ENCODE results near the gene BRMS1L. TPM values are rescaled to one million over a fixed set of nuclear protein-coding genes. Genes with fewer than 3 reads are reported as not detected.

The BRMS1L gene
- total RNA-seq, 2 donors from 2014 or later = 4.8 to 6.8 TPM

DNA sequence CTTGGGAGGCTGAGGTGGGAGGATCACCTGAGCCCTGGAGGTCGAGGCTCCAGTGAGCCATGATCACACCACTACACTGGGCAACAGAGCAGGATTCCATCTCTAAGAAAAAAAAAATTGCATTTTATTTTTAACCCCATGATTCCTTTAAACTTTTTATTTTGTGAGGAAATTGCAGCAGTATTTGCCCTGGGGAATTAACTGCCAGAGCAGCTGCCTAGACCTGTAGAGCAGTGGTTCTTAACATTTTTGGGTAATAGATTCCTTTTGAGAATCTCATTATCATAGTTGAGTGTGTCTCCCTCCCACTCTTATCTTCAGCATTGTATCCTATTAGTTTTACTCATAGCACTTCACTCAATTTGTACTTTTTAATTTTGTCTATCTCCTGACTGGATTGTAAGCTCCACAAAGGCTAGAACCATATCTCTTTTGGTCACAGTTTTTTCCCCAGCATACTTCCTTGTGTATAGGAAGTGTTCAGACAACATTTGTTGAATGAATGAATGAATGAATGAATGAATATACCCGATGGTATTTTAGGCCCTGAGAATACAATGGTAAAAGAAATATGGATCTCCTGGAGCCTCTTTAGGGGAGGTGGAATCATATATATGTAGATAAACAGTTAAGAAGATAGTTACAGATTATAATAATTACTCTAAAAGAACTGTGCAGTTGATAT lies 40.6 kb downstream of the BRMS1L start:
- ATAC-seq (no peak), DNase-seq (ENCODE audit: low spot score) (no peak)
- no peak overlapping the region for H3K27ac Mint-ChIP-seq
- H3K27me3 Mint-ChIP-seq = no peaks in the 10 kb centered on the region
- no peaks in the 10 kb centered on the region for H3K4me1 Mint-ChIP-seq (ENCODE audit: low read depth in 2 of 2)
- no peaks in the 10 kb centered on the region for H3K9me3 Mint-ChIP-seq
- no peak overlapping the region for H3K4me3 Mint-ChIP-seq
- H3K36me3 Mint-ChIP-seq = peaks cover 18% of the 10 kb centered on the region

DNA sequence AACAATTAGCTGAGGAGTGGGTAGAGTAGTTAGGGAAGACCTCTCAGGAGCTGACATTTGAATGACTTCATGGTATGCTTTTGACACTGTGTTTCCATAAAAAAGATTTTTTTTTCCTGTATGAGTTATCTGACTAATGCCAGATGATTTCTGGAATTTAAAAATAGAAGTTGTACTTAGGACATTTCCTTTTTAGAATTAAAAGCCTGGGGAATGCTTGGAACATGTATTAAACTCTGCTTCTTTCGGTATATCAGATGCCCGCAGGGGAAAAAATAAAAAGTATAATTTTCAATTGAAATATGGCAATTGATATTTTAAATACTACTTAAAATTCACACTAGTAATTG lies 41.1 kb downstream of the BRMS1L start:
- Mint-ChIP-seq H3K27me3 (no peaks in the 10 kb centered on the region), H3K27ac (no peak overlapping the region), H3K4me3 (no peak overlapping the region), H3K9me3 (no peaks in the 10 kb centered on the region), H3K4me1 (ENCODE audit: low read depth in 2 of 2) (no peaks in the 10 kb centered on the region), H3K36me3 (peaks cover 18% of the 10 kb centered on the region)
- DNase-seq (ENCODE audit: low spot score) (no peak), ATAC-seq (no peak)

DNA sequence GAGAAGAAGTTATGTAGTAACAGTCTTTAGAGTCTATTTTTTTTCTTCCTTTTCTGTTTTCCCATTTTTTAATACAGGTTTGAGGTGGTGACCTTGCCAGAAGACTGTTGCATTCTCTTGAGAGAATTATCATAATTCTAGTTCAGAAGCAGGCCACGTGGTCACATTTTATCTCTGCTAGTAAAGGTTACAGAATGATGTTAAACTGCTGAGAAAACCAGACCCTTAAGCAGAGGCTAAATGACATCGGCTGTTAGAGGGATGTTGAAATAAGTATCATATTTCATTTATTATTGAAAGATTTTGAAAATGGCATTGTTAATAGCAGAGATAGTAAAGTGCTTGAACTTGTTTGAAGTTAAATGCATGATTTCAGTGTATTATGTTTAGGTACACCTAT lies 49.2 kb downstream of the BRMS1L start:
- H3K27ac Mint-ChIP-seq = no peak overlapping the region
- H3K27me3 Mint-ChIP-seq = no peaks in the 10 kb centered on the region
- H3K9me3 Mint-ChIP-seq = no peaks in the 10 kb centered on the region
- H3K4me3 Mint-ChIP-seq = no peak overlapping the region
- ATAC-seq = no peak
- H3K36me3 Mint-ChIP-seq = no peaks in the 10 kb centered on the region
- peaks cover 0 to 9% of the 10 kb centered on the region in 2 donors for H3K4me1 Mint-ChIP-seq (ENCODE audit: low read depth in 2 of 2)
- no peak for DNase-seq (ENCODE audit: low spot score)

DNA sequence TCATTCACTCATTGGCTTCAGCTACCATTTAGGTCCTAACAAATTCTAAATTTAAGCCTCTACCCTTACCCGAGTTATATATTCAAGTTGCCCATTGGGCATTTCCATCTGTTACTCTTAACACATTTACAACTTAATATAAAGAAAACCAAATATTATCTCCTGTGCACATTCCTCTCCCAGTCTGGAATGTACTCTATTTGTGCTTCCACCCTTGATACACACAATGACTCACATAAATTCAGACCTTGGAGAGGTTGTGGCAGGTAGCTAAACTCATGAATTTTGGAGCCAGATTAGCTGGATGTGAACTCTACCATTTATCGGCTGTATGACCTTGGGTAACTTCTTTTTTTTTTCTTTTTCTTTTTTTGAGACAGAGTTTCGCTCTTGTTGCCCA lies 51.1 kb downstream of the BRMS1L start:
- H3K4me1 Mint-ChIP-seq (ENCODE audit: low read depth in 2 of 2) = peaks cover 0 to 9% of the 10 kb centered on the region in 2 donors
- ATAC-seq (no peak), DNase-seq (ENCODE audit: low spot score) (no peak)
- H3K9me3 Mint-ChIP-seq = no peaks in the 10 kb centered on the region
- no peaks in the 10 kb centered on the region for H3K36me3 Mint-ChIP-seq
- no peak overlapping the region for H3K27ac Mint-ChIP-seq
- H3K27me3 Mint-ChIP-seq = no peaks in the 10 kb centered on the region
- no peak overlapping the region for H3K4me3 Mint-ChIP-seq

DNA sequence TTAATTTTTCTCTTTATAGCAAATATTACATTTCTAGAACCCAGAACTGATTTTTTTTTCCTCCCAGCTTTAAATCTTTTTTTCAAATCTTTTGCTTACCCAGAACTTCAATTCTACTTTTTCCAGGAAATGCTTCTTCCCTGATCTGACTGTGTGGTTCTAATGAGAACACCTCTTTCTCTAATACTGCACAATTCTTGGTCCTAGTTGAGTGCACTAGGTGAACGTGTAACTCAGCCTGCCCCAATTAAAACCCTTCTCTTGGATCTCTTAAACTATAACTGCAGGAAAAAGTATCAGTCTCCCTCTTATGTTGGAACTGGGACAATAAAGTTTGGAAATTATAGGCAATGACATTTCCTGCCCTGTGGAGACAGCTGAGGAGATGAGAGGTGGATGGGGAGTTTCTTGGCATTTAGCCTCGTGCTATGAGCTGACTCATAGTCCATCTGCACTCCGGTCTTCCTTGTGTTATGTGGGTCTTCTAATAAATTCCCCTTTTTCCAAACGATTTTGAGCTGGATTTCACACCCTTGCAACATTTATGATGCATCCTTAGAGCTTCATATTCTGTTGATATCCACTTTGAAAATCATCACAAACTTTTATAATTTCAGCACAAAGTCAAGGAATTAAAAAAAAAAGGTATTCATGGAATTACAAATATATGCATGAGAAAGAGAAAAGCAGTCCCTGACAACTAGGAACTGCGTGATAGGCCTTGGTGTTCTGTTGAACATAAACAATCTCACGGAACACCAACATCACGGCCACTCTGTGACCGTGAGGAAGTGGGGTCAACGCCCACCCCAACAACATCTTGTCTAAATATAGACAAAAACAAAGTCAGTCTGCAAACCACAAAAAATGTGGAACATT lies 52.4 kb downstream of the BRMS1L start:
- Mint-ChIP-seq H3K36me3 (no peaks in the 10 kb centered on the region), H3K27me3 (no peaks in the 10 kb centered on the region), H3K4me1 (ENCODE audit: low read depth in 2 of 2) (peaks cover 0 to 9% of the 10 kb centered on the region in 2 donors), H3K27ac (no peak overlapping the region), H3K4me3 (no peak overlapping the region), H3K9me3 (no peaks in the 10 kb centered on the region)
- DNase-seq (ENCODE audit: low spot score) (no peak), ATAC-seq (no peak)

DNA sequence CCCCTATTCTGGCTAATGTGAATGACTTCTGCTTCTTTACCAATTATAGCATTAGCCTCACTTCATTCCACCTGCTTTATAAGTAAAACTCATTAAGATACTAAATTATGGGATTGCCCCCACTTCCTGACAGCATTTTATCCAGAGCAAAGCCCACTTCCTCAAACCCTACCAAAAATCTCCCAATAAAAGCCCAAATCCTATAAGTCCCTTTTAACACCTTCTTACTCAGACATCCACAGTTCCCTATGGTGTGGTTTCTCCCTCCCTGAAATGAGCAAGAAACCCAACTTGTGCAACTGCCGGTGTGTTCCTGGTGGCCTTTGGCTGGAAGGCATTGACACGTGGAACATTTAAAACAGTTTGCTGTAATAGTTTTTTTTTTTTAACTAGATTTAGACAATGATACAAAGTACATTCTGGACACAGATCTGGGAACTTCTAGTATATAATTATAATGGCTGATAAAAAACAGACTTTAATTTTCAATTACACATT lies 53.1 kb downstream of the BRMS1L start:
- no peaks in the 10 kb centered on the region for H3K36me3 Mint-ChIP-seq
- no peak overlapping the region for H3K27ac Mint-ChIP-seq
- ATAC-seq (no peak), DNase-seq (ENCODE audit: low spot score) (no peak)
- no peaks in the 10 kb centered on the region for H3K9me3 Mint-ChIP-seq
- H3K27me3 Mint-ChIP-seq = no peaks in the 10 kb centered on the region
- peaks cover 0 to 9% of the 10 kb centered on the region in 2 donors for H3K4me1 Mint-ChIP-seq (ENCODE audit: low read depth in 2 of 2)
- no peak overlapping the region for H3K4me3 Mint-ChIP-seq

DNA sequence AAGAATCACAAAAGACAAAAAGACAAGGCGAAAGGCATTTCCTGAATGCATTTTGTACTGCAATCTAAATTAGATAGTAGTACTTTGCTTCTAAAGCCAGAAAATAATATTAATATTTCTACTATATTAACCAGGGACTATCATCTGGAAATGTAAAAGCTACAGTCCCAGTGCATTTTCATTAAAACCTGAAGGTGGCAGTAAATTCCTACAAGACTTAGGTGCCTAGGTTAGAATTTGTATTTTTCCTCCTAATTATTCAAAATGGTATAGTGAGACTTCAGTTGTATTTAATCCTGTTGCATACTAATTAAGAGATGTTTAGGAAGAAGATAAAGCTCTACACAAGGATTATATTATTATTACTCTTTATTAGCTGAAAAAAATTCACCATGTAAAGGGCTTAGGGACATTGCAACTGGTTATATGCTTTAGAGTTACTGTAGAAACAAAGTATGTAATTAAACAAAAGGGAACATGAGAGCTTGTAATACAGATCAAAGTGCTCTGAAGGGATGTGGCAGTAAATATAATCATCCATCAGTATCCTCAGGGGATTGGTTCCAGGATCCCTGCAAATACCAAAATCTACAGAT lies 53.6 kb downstream of the BRMS1L start:
- H3K4me1 Mint-ChIP-seq (ENCODE audit: low read depth in 2 of 2) = peaks cover 0 to 9% of the 10 kb centered on the region in 2 donors
- DNase-seq (ENCODE audit: low spot score) = no peak
- ATAC-seq = no peak
- H3K27ac Mint-ChIP-seq = no peak overlapping the region
- no peaks in the 10 kb centered on the region for H3K9me3 Mint-ChIP-seq
- H3K36me3 Mint-ChIP-seq = no peaks in the 10 kb centered on the region
- no peak overlapping the region for H3K4me3 Mint-ChIP-seq
- no peaks in the 10 kb centered on the region for H3K27me3 Mint-ChIP-seq

DNA sequence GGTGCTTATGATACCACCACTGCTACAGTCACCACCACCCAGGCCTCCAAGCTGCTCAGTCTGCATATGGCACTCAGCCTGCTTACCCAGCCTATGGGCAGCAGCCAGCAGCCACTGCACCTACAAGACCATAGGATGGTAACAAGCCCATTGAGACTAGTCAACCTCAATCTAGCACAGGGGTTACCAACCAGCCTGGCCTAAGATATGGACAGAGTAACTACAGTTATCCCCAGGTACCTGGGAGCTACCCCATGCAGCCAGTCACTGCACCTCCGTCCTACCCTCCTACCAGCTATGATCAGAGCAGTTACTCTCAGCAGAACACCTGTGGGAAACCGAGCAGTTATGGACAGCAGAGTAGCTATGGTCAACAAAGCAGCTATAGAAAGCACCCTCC lies 55.1 kb downstream of the BRMS1L start:
- Mint-ChIP-seq H3K27ac (no peak overlapping the region), H3K4me1 (ENCODE audit: low read depth in 2 of 2) (peaks cover 0 to 9% of the 10 kb centered on the region in 2 donors), H3K36me3 (no peaks in the 10 kb centered on the region), H3K9me3 (no peaks in the 10 kb centered on the region), H3K4me3 (no peak overlapping the region), H3K27me3 (no peaks in the 10 kb centered on the region)
- no peak for DNase-seq (ENCODE audit: low spot score)
- ATAC-seq = peak; percentile 49 to 61

DNA sequence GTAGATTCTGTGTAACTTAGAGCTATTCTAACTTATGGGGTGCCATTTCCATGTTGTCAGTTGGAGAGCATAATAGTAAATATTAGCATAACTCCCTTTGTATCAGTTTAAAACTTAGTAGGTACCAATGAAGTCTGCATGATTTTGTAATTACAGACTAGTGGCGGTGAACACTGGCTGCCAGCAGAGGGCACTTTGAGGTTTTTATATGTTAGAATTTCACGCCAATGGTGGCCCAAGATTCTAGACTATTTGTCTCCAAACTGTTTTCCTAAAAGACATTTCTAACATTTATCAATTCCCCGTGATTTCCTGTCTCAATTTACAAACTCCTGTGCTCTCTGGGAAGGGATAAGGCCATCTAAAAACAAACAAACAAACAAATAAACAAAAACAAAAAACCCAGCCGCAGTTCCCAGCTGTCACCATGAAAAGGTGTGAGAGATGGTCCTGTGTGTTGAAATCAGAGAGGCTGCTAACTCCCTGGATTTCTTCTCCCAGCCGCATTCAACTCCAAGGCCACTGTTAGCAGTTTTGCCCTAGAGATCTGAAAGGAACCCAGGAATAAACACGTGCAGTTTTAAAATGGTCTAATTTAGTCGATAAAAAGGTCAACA lies 57.6 kb downstream of the BRMS1L start:
- H3K4me3 Mint-ChIP-seq = no peak overlapping the region
- no peaks in the 10 kb centered on the region for H3K36me3 Mint-ChIP-seq
- H3K9me3 Mint-ChIP-seq = no peaks in the 10 kb centered on the region
- H3K4me1 Mint-ChIP-seq (ENCODE audit: low read depth in 2 of 2) = peaks cover 0 to 4% of the 10 kb centered on the region in 2 donors
- DNase-seq (ENCODE audit: low spot score) (no peak), ATAC-seq (no peak)
- H3K27me3 Mint-ChIP-seq = peaks cover 7 to 20% of the 10 kb centered on the region in 2 donors
- no peak overlapping the region for H3K27ac Mint-ChIP-seq

DNA sequence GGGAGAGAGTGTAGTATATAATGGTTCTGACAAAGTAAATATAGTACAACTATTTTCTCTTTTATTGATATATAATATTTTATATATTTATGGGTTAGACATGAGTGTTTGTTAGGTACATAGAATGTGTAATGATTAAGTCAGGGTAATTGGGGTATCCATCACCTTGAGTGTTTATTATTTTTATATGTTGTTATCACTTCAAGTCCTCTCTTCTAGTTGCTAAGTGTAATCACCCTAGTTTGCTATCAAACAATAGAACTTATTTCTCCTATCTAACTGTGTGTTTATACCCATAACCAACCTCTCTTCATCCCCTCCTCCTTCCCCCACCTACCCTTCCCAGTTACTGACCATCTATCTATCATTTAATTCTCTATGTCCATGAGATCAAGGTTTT lies 64.2 kb downstream of the BRMS1L start:
- H3K27ac Mint-ChIP-seq = no peak overlapping the region
- H3K9me3 Mint-ChIP-seq = peaks cover 9% of the 10 kb centered on the region
- H3K4me3 Mint-ChIP-seq = no peak overlapping the region
- ATAC-seq (no peak), DNase-seq (ENCODE audit: low spot score) (no peak)
- peaks cover 11 to 39% of the 10 kb centered on the region in 2 donors for H3K27me3 Mint-ChIP-seq
- no peaks in the 10 kb centered on the region for H3K4me1 Mint-ChIP-seq (ENCODE audit: low read depth in 2 of 2)
- H3K36me3 Mint-ChIP-seq = peaks cover 15% of the 10 kb centered on the region

DNA sequence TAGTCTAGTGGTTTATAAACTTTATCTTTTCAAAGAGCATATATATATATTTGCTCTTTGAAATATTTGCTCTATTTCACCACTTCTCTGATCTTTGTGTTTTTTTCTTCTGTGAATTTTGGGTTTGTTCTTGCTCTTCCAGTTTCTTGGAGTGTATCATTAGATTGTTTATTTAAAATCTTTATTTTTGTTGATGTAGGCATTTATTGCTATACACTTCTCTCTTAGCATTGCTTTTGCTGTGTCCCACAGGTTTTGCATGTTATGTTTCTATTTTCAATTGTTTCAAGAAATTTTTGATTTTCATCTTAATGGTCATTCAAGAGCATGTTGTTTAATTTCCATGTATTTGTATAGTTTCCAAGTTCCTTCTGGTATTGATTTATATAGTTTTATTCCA lies 69.1 kb downstream of the BRMS1L start:
- peaks cover 32% of the 10 kb centered on the region for H3K36me3 Mint-ChIP-seq
- H3K27ac Mint-ChIP-seq = no peak overlapping the region
- peaks cover 18% of the 10 kb centered on the region for H3K9me3 Mint-ChIP-seq
- H3K27me3 Mint-ChIP-seq = peaks cover 12 to 38% of the 10 kb centered on the region in 2 donors
- H3K4me1 Mint-ChIP-seq (ENCODE audit: low read depth in 2 of 2) = no peaks in the 10 kb centered on the region
- H3K4me3 Mint-ChIP-seq = no peak overlapping the region
- DNase-seq (ENCODE audit: low spot score) (no peak), ATAC-seq (no peak)

DNA sequence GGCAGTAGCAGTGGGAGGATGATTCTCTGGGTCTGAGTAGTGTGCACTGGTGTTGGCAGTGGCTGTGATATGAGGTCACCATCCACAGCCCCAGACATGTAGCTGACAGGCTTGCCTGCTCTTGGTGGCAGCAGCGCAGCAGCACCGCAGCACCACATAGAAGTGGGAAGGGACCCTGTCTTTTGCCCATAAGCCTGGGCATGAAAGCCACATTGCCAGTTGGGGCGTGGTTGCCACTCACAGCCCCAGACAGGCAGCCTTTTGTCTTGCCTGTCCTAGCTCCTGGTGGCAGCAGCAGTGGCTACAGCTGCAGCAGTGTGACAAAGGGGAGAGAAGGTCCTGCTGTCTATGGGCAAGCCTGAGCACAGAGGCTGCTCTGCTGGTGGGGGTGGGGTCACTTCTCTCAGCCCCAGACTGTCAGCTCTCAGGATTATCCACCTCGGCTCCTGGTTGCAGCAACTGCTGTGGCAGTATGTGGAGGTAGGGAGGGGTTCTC lies 71.5 kb downstream of the BRMS1L start:
- no peak overlapping the region for H3K27ac Mint-ChIP-seq
- H3K27me3 Mint-ChIP-seq = peaks cover 9 to 38% of the 10 kb centered on the region in 2 donors
- H3K36me3 Mint-ChIP-seq = peaks cover 32% of the 10 kb centered on the region
- peaks cover 18% of the 10 kb centered on the region for H3K9me3 Mint-ChIP-seq
- DNase-seq (ENCODE audit: low spot score) (no peak), ATAC-seq (peak; percentile 31 to 40)
- no peak overlapping the region for H3K4me3 Mint-ChIP-seq
- H3K4me1 Mint-ChIP-seq (ENCODE audit: low read depth in 2 of 2) = no peaks in the 10 kb centered on the region

DNA sequence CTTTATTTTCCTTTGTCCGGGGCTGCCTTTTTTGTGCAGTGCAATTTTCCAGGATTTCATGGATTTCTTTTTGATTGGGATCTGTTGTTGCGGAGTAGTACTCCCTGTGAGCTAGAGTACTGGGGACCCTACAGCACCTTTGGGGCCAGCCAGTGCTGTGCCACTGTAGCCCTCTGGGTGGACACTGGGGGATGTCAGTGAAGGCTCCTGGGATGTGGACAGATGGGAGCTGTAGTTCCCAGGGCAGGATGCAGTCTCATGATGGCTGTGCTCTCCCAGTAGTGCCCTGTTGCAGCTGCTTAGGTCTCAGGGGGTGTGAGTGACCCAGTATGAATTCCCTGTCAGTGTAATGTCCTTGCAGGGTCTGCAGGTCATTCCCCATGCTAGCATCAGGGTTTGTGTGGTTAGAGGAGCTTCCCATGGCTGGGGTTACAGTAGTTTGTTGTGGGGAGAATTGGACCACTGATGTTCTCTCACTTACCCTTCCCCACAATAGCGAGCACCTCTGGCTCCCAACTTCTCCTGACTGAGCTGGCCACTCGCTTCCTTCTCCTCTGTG lies 72.2 kb downstream of the BRMS1L start:
- peaks cover 9 to 38% of the 10 kb centered on the region in 2 donors for H3K27me3 Mint-ChIP-seq
- H3K4me3 Mint-ChIP-seq = no peak overlapping the region
- no peak overlapping the region for H3K27ac Mint-ChIP-seq
- peaks cover 18% of the 10 kb centered on the region for H3K9me3 Mint-ChIP-seq
- peak in 1 of 2 donors; percentile 9 for ATAC-seq
- H3K36me3 Mint-ChIP-seq = peaks cover 32% of the 10 kb centered on the region
- no peaks in the 10 kb centered on the region for H3K4me1 Mint-ChIP-seq (ENCODE audit: low read depth in 2 of 2)
- DNase-seq (ENCODE audit: low spot score) = no peak

All from natural killer cell treated with Interleukin-12 subunit alpha and Interleukin-12 subunit beta and Interleukin-15 and Interleukin-18, amount 100 ng/mL, for 72 hours (primary cell).